ENCODE results near the gene VPS26B.
"Not testable (repeated sequence)": the region's sequence is repeated elsewhere in the genome, so short reads cannot be mapped to it uniquely, and the experiment has no call there.

The VPS26B gene

GRCh38 chr11:134260983-134261382 is 36.5 kb downstream of the VPS26B start:
- DNase-seq: no peak

DNA sequence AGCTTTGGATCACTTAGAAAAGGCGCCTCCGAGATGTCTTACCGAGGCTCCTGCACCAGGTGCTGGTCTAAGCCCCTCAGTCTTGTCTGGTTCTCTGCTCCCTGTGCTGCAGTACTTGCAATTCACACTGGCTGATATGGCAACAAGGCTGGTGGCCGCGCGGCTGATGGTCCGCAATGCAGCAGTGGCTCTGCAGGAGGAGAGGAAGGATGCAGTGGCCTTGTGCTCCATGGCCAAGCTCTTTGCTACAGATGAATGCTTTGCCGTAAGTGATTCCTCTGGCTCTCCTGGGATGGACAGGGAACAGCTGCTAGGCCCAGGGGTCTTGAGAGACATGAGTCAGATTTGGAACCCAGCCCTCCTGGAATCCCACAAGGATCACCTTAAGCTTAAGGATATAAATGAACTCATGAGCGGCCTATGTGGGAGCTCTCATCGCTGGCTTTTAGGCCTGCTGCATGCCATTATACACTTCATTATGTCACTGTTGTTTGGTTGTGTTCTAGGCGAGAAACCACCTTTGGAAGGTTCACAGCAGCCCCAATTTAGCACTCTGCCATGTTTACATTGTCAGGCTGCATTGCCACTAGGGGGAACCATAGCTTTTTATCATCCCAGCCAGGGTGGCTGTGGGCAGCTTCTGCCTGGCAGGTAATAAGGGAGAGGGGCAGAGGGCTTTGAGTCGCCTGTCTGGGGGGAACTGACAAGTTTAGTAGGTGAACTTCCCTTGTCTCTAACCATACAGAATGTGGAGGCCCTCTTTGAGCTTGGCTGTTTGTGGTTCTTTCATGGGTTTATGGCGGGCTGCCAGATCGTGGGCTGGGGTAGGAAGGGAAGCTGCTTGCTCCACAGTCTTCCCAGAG is 37.4 kb downstream of the VPS26B start:
- DNase-seq: peak; percentile 54

DNA sequence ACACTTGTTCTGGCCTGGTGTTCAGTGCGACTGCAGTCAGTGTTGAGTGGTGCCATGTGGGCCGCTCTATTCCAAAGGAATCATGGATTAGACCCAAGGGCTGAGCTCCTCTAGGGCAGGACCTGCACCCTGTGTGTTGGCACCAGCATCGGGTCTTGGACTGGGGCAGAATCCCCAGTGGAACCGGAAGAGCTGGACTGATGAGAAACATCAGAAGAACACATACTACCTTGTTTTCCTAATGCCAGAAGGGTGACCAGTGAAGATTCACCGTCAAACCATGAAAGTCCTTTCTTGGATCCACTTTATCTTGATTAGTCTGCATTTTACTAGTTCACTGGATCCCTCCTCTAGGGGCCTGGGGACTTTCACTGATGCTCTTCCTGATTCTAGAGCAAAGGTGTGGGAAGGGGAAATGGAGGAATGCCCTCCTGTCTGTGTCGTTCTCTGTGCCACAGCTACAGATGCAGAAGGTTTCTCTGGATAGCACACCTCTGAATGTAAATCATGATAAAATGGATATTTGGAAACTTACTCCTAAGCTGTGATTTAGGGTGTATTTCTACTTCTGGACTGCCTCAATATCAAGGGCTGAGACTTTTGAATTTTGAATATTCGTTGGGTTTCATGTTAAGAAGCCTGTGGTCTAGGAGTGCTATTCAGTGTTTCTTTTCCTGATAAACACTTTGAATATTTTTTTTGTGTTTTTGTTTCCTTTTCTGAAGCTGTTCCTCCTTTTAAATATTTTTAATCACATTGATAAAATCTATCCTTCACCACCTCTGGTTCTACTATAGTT is 40.7 kb downstream of the VPS26B start:
- no peak for DNase-seq

GRCh38 chr11:134266440-134266839 is 42.0 kb downstream of the VPS26B start:
- DNase-seq: no peak

DNA sequence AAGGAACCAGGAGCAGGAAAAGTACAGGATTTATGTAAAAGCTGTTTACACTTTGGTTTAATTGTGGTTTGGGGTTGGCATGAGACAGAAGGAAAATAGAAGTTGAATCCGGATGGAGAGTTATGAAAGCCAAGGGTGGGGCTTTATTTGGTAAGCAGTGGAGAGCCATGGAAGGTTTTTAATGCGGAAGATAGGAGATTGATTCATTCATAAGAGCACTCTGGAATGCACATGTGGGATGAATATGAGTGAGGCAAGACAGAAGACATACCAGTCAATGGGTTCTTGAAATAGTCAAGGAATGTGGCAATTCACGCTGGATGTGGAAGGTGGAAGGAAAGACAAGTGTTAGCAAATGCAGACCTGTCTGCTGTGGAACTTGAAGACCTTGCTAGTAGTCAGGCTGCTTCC is 42.4 kb downstream of the VPS26B start:
- DNase-seq: no peak

GRCh38 chr11:134267461-134267860 is 43.0 kb downstream of the VPS26B start:
- no peak for DNase-seq

DNA sequence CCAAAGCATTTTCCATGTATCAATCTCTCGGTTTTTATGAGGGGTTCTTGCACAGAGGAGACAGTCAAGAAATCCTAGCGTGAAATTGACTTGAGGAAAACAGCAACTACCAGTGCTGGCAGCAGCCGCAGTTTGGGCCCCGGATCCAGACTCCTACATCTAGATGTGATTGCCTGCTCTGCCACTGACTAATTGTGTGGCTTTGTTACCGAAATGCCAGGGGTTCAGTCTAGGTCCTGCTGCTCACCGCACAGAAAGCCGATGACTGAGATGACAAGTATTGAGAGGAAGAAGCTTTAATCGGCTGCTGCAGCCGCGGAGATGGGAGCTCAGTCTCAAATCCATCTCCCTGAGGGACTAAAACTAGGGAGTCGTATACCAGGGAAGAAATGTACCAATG is 43.5 kb downstream of the VPS26B start:
- DNase-seq: no peak

GRCh38 chr11:134270250-134270714 is 45.8 kb downstream of the VPS26B start:
- DNase-seq: peak; percentile 13

DNA sequence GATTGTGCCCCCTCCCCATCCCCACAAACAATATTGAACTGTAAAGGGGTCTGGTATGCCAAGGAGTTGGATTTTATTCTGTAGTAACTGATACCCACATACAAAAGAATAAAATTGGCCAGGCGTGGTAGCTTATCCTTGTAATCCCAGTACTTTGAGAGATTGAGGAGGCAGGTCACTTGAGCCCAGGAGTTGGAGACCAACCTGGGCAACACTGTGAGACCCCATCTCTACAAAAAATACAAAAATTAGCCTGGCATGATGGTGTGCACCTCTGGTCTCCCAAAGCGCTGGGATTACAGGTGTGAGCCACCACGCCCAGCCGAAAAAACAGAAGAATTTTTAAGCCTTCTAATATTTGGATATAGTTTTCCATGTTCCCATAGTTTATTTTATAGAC is 47.5 kb downstream of the VPS26B start:
- DNase-seq: no peak

DNA sequence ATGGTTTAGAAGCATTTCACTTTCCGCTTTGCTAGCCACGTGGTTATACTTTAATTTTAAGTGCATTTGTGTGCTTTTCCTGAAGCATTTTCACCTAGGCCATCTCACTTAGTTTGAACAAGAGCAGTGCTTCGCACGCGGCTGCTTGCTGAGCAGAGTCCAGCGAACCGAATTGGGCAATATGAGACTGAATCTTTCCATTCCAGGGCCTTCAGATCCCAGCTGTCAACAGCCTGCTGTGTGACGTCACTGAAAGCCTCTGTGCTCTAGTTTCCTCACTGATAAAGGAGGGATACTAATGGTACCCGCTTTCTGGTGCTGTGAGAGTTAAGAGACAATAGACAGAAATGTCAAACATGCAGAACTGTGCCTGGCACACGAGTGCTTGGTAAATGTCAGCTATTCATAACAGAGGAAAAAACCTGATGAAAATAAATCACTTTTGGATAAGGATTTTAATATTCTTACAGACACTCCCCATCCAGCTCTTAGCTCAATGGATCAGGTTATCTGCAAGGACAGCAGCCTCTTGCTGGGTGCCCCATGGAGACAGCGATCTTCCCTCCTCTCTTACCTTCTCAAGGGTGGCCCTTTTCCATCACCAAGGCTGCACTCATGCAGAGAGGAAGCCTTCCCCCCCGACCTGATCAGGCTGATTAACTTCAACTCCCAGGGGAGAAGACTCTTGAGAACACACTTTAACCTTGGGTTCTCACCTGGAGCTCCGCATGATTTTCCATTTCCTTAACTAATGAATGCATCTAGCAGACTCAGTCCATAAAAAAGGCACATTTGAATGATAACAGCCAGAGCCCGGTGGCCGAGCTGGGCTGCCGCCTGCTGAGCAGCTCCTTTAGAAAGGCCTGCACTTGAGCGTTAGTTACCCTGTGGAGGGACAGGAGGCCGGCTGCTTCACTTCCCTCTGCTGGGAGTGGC is 48.2 kb downstream of the VPS26B start:
- DNase-seq: peak; percentile 81

DNA sequence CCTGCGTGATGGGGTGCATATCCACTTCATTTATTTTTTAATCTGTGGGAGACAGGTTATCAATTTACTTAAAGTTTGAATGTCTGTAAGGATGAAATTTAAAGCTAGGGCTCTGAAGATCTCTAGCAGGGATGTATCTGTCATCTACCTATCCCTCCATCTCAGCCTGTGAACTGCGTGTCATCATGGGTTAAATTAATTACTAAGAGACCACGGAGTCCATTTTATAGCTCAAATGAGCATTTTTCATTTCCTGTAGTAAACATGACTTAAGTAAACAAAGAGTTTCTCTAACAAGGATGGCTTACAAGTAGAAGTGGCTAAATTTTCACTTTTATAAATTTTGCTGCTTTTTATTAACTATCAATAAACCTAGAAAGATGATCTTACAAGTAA is 48.8 kb downstream of the VPS26B start:
- DNase-seq: no peak

GRCh38 chr11:134275188-134275533 is 50.7 kb downstream of the VPS26B start:
- no peak for DNase-seq

DNA sequence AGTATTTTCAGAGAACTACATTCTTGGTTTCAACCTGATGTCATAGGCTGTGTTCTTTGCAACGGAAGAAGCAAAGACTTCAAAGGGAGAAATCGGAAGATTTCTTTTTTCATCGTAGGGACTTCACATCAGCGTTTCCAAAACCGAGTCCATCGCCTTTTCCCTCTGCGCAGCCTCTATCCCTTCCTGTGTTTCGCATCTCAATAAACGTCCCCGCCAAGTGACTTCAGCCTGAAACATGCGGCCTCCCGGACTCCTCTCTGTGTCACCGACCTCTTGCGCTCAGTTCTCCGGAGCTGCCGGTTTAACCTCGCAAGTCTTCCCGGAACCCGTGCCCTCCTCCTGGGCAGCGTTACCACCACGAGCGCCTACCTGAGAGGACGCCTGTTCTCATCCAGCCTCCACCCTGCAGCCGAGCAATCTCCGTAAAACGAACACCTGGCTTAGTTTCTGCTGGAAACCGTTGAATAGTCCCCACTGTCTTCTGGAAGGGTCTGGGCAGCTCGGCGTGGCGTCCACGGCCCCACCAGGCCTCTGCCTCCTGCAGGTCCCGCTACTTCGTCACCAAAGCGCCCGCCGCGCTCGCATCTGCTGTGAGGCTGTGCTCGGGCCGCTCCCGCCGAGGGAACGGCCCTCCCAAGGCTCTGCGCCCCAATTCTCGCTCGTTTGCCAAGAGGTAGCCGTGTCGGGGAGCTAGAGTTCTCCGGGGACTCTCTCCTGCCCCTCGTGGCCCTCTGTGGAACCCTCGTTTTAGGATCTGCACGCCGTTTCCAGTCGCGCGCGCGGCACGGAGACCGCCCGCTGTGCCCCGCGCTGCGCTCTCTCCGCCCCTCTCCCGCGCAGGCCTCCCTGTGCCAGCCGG is 51.3 kb downstream of the VPS26B start, which contains the start of gene GLB1L3:
GLB1L3 (plus strand) TSS at position 846 of the 862 bp plus-strand sequence. CDS start 362 bp downstream, outside the sequence.
- DNase-seq: peak; percentile 69

DNA sequence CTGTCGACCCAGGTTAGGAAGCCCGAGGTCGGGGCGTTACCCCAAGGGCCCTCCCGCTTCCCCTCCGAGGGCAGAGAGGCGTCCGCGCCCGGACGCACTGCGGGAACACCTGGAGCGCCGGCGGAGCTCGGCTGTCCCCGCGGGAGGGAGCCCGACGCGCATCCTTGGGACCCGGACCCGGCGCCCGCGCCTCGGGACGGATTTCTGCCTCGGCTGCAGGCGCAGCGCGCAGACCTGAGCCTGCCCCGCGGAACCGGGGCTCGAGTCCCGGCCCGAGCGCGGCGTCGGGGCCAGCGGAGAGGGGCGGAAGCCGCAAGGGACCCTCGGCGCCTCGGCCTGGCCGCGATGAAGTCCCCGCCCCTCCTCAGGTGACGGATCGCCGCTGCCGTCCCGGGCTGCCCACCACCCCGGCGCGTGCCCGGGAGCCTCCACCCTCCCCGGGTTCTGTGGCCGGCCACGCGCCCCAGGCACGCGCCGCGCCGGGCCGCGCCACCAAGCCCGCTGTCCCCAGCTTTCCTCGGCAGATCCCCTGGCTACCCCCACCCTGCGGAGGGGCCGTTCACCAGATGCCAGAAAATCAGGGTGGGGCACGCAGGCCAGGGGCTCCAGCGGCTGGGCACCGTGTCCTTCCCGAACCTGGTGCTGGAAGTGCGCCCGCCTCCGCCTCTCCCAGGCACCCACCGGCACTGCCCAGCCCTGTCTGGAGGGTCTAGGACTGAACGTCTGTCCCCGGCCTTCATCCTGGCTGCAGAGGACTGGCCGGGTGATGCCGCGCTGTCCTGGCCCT is 52.1 kb downstream of the VPS26B start:
- DNase-seq: peak; percentile 48

DNA sequence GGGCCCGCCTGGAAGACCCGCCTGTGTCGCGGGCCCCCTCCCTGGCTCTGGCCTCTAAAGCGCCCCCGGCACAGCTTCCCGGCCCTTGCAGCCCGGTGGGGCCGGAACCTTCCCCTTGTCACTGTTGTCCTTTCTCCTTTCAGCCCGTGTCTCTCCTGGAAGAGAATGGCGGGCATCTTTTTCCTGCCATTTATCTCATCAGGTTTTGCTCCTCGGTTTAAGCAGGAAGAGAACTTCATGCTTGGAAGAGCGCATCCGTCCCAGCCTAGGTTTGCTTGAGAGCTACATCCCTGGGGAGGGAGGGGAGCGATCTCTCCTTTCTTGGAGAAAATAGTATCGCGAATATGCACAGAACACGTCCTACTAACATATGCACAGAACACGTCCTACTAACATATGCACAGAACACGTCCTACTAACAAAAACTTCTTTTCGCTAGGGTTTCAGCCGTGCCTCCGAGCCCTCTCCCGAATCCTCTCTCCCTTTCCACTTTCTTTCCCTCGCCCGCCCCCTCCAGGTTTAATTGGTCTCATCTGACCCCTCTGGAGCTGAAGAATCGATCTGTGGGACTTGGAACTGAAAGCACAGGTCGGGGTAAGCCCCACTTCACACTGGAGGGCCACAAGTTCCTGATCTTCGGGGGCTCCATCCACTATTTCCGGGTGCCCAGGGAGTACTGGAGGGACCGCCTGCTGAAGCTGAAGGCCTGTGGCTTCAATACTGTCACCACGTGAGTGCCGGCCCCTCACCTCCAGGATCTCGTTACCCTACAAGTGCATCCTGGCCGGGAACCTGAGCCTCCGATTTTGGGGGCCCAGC is 52.9 kb downstream of the VPS26B start:
- DNase-seq: peak; percentile 43

- DNase-seq: no peak
Measured at GRCh38 chr11:134278356-134278755, 53.9 kb downstream of the VPS26B start.

GRCh38 chr11:134281635-134282034 is 57.2 kb downstream of the VPS26B start:
- not testable (repeated sequence) for DNase-seq

- no peak for DNase-seq
Measured at GRCh38 chr11:134282121-134283045, 57.9 kb downstream of the VPS26B start.
